H9 (cell line): Measurements from ENCODE around the gene PPAT. TPM values are rescaled to one million over a fixed set of nuclear protein-coding genes. Genes with fewer than 3 reads are reported as not detected.

ENCODE experiments used
- DNase-seq: peaks from one replicate; pipeline ENCODE4 v3.0.0-alpha.2; 2017
- H2AFZ ChIP-seq: one replicate; pipeline ENCODE4 v1.6.1; 2013; ENCODE audit warnings: mild to moderate bottlenecking, low read length, control low read depth, moderate library complexity
- H2AK5ac ChIP-seq: 2 replicates; pipeline ENCODE4 v1.6.1; 2013; ENCODE audit warnings: low read length, control low read depth, mixed read lengths; ENCODE audit not compliant: insufficient read length
- H2BK120ac ChIP-seq: one replicate; pipeline ENCODE4 v1.6.1; 2013; ENCODE audit warnings: low read depth, mild to moderate bottlenecking, low read length, control low read depth, inconsistent platforms; ENCODE audit not compliant: poor library complexity, severe bottlenecking
- H2BK12ac ChIP-seq: 2 replicates; pipeline ENCODE4 v1.6.1; 2013; ENCODE audit warnings: low read length, control low read depth, mixed read lengths, low read depth; ENCODE audit not compliant: insufficient read length
- H2BK15ac ChIP-seq: 2 replicates; pipeline ENCODE4 v1.6.1; 2013; ENCODE audit warnings: low read depth, low read length, control low read depth
- H2BK20ac ChIP-seq: one replicate; pipeline ENCODE4 v1.6.1; 2013; ENCODE audit warnings: low read depth, mild to moderate bottlenecking, low read length, control low read depth, inconsistent platforms; ENCODE audit not compliant: poor library complexity, severe bottlenecking
- H2BK5ac ChIP-seq: 2 replicates; pipeline ENCODE4 v1.6.1; 2013; ENCODE audit warnings: low read length, control low read depth, mixed read lengths; ENCODE audit not compliant: insufficient read length
- H3K14ac ChIP-seq: 2 replicates; pipeline ENCODE4 v1.6.1; 2013; ENCODE audit warnings: low read length, control low read depth; ENCODE audit not compliant: insufficient read depth
- H3K18ac ChIP-seq: 2 replicates; pipeline ENCODE4 v1.6.1; 2013; ENCODE audit warnings: low read depth, mild to moderate bottlenecking, mixed read lengths, low read length, control low read depth; ENCODE audit not compliant: insufficient read length
- H3K23ac ChIP-seq: 2 replicates; pipeline ENCODE4 v1.6.1; 2013; ENCODE audit warnings: low read length, control low read depth, mixed read lengths, low read depth; ENCODE audit not compliant: insufficient read length
- H3K23me2 ChIP-seq: 2 replicates; pipeline ENCODE4 v1.6.1; 2013; ENCODE audit warnings: low read depth, mild to moderate bottlenecking, mixed read lengths, low read length, control low read depth; ENCODE audit not compliant: insufficient read length, poor library complexity, severe bottlenecking
- H3K27ac ChIP-seq: 2 replicates; pipeline ENCODE4 v1.5.1; 2013; ENCODE audit warnings: low read length, control low read depth, mixed read lengths, low read depth; ENCODE audit not compliant: insufficient read length
- H3K27me3 ChIP-seq: 2 replicates; pipeline ENCODE4 v1.6.1; 2013; ENCODE audit warnings: low read length, control low read depth, inconsistent platforms; ENCODE audit not compliant: insufficient read depth
- H3K4ac ChIP-seq: 2 replicates; pipeline ENCODE4 v1.6.1; 2013; ENCODE audit warnings: low read depth, mild to moderate bottlenecking, control low read depth, inconsistent platforms, low read length, moderate library complexity
- H3K4me1 ChIP-seq: 2 replicates; pipeline ENCODE4 v1.6.1; 2013; ENCODE audit warnings: low read length, control low read depth, inconsistent platforms; ENCODE audit not compliant: insufficient read depth
- H3K4me2 ChIP-seq: 2 replicates; pipeline ENCODE4 v1.6.1; 2013; ENCODE audit warnings: low read length, control low read depth, mixed read lengths; ENCODE audit not compliant: insufficient read length, insufficient read depth
- H3K56ac ChIP-seq: 2 replicates; pipeline ENCODE4 v1.6.1; 2013; ENCODE audit warnings: low read depth, mild to moderate bottlenecking, mixed read lengths, low read length, control low read depth; ENCODE audit not compliant: insufficient read length
- H3K79me1 ChIP-seq: 2 replicates; pipeline ENCODE4 v1.6.1; 2013; ENCODE audit warnings: low read depth, mild to moderate bottlenecking, moderate library complexity, low read length, control low read depth, inconsistent platforms; ENCODE audit not compliant: insufficient read depth, poor library complexity, severe bottlenecking
- H3K79me2 ChIP-seq: 2 replicates; pipeline ENCODE4 v1.6.1; 2013; ENCODE audit warnings: low read length, control low read depth, inconsistent platforms; ENCODE audit not compliant: insufficient read depth
- H3K9ac ChIP-seq: 2 replicates; pipeline ENCODE4 v1.6.1; 2013; ENCODE audit warnings: low read length, control low read depth, mixed read lengths; ENCODE audit not compliant: insufficient read length; ENCODE audit errors: extremely low read depth
- H3K9me3 ChIP-seq: one replicate; pipeline ENCODE4 v1.6.1; 2013; ENCODE audit warnings: low read depth, low read length, inconsistent platforms; ENCODE audit not compliant: control insufficient read depth
- H3T11ph ChIP-seq: one replicate; pipeline ENCODE4 v1.6.1; 2013; ENCODE audit warnings: mild to moderate bottlenecking, low read length, control low read depth, inconsistent platforms
- H4K20me1 ChIP-seq: one replicate; pipeline ENCODE4 v1.6.1; 2013; ENCODE audit not compliant: control insufficient read depth, insufficient read length, insufficient read depth
- H4K5ac ChIP-seq: 2 replicates; pipeline ENCODE4 v1.6.1; 2013; ENCODE audit warnings: low read depth, mild to moderate bottlenecking, mixed read lengths, low read length, control low read depth; ENCODE audit not compliant: insufficient read length
- H4K8ac ChIP-seq: replicated peaks from 2 replicates; pipeline ENCODE4 v1.6.1; 2013; ENCODE audit warnings: low read length, control low read depth, mixed read lengths, low read depth; ENCODE audit not compliant: insufficient read length
- H4K91ac ChIP-seq: 2 replicates; pipeline ENCODE4 v1.6.1; 2013; ENCODE audit warnings: low read depth, mild to moderate bottlenecking, moderate library complexity, mixed read lengths, low read length, control low read depth; ENCODE audit not compliant: insufficient read length
- H3K27ac Mint-ChIP-seq, 3 experiments: 2 replicates in 2 of 3; 3 replicates in 1 of 3; pipeline ENCODE4 v1.8.0; 2020 to 2021; ENCODE audit warnings: mixed read lengths in 3 of 3, mild to moderate bottlenecking in 1 of 3, moderate library complexity in 1 of 3
- H3K27me3 Mint-ChIP-seq: 2 replicates; pipeline ENCODE4 v1.8.0; 2021; ENCODE audit warnings: low read depth, mild to moderate bottlenecking, moderate library complexity, mixed read lengths
- H3K36me3 Mint-ChIP-seq, 3 experiments: 2 replicates in 2 of 3; 3 replicates in 1 of 3; pipeline ENCODE4 v1.8.0; 2020 to 2021; ENCODE audit warnings: low read depth in 3 of 3, mixed read lengths in 3 of 3; ENCODE audit not compliant: insufficient read depth in 1 of 3
- H3K4me1 Mint-ChIP-seq, 2 experiments: 2 replicates each; pipeline ENCODE4 v1.8.0; 2020; ENCODE audit warnings: mixed read lengths in 2 of 2
- H3K4me3 Mint-ChIP-seq, 2 experiments: 2 replicates in 1 of 2; 3 replicates in 1 of 2; pipeline ENCODE4 v1.8.0; 2020 to 2021; ENCODE audit warnings: mild to moderate bottlenecking in 2 of 2, mixed read lengths in 2 of 2, moderate library complexity in 1 of 2
- H3K9me3 Mint-ChIP-seq, 2 experiments: 2 replicates in 1 of 2; 3 replicates in 1 of 2; pipeline ENCODE4 v1.8.0; 2020; ENCODE audit warnings: mild to moderate bottlenecking in 2 of 2, mixed read lengths in 2 of 2, moderate library complexity in 1 of 2
- CTCF ChIP-seq: fragments of 200-600 bp; sonication (generic); conservative IDR thresholded peaks from 3 replicates; pipeline ENCODE4 v1.8.0; 2021; ENCODE audit warnings: antibody characterized with exemption, mild to moderate bottlenecking
- WGBS: extraction: QIAGEN DNeasy Blood & Tissue Kit; methylation state at CpG from one replicate; pipeline ENCODE4 v1.1.7; 2013; ENCODE audit warnings: missing lambda C conversion rate, low lambda C conversion rate, mixed read lengths; ENCODE audit not compliant: insufficient read length; ENCODE audit errors: extremely low coverage; 5-methylcytosine and 5-hydroxymethylcytosine counted together
- total RNA-seq: library from RNA; stranded (reverse); gene quantifications from 2 replicates; pipeline ENCODE4 v1.2.1, GENCODE V29; 2021

PPAT gene
- total RNA-seq, 1 experiment from 2014 or later, result 77.1 TPM

DNA sequence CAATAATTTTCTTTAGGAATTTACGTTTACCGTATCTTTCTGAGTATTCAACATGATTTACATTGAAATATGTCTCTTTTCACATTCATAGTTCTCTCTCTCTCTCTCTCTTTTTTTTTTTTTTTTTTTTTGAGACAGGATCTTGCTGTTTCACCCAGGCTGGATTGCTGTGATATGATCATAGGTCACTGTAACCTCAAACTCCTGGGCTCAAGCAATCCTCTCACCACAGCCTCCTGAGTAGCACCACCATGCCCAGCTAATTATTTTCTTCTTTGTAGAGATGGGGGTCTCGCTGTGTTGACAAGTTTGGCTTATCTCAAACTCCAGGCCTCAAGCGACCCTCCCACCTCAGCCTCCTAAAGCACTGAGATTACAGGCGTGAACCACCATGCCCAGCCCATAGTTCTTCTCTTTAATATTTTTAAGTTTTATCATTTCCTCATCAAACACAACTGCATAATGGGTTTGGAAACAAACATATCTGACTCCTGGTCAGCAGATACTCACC, 41.8 kb upstream of the PPAT start:
- Histone ChIP-seq H2AK5ac (no peak overlapping the region), H3K27me3 (no peaks in the 10 kb centered on the region), H3K27ac (no peak overlapping the region), H3K23me2 (no peaks in the 10 kb centered on the region), H2BK15ac (no peak overlapping the region), H3K4ac (no peak overlapping the region), H4K91ac (no peak overlapping the region), H3T11ph (no peak overlapping the region), H2BK20ac (no peak overlapping the region), H2BK5ac (no peak overlapping the region), H3K4me1 (no peaks in the 10 kb centered on the region), H2BK120ac (no peak overlapping the region), H4K20me1 (no peaks in the 10 kb centered on the region), H3K23ac (no peak overlapping the region), H3K14ac (no peak overlapping the region), H2AFZ (no peak overlapping the region), H3K9me3 (no peaks in the 10 kb centered on the region), H3K56ac (no peak overlapping the region), H2BK12ac (no peak overlapping the region), H4K8ac (no peak overlapping the region), H3K79me2 (no peaks in the 10 kb centered on the region), H3K18ac (no peak overlapping the region), H4K5ac (no peak overlapping the region), H3K79me1 (no peaks in the 10 kb centered on the region), H3K4me2 (no peak overlapping the region), H3K9ac (no peak overlapping the region)
- Mint-ChIP-seq H3K9me3 (no peaks in the 10 kb centered on the region), H3K4me3 (no peak overlapping the region), H3K36me3 (peaks cover 24 to 85% (median 71%) of the 10 kb centered on the region in 3 experiments; a peak in 6 of 7 replicates), H3K4me1 (no peaks in the 10 kb centered on the region), H3K27ac (no peak overlapping the region), H3K27me3 (no peaks in the 10 kb centered on the region)
- TF ChIP-seq CTCF, result no peak
- no peak for DNase-seq
- WGBS, result no CpG with 5 or more reads among the region's 5 CpGs
